HG03354 (cell line): ENCODE results near the gene SPINK8.
"Not testable (repeated sequence)": the region's sequence is repeated elsewhere in the genome, so short reads cannot be mapped to it uniquely, and the experiment has no call there.

Experiments
- ATAC-seq: cut with Tn5 transposase; IDR thresholded peaks from one replicate; pipeline ENCODE4 v1.9.1; 2021; ENCODE audit warnings: mild to moderate bottlenecking; ENCODE audit not compliant: unreplicated experiment, poor library complexity, severe bottlenecking

SPINK8 gene

GRCh38 chr3:48334605-48335004 lies 1.1 kb upstream of the SPINK8 start:
- no peak for ATAC-seq

GRCh38 chr3:48331706-48332435 lies 1.6 kb downstream of the SPINK8 start:
- ATAC-seq = not testable (repeated sequence)

- no peak for ATAC-seq
Measured at GRCh38 chr3:48320996-48321395, 12.5 kb downstream of the SPINK8 start.

GRCh38 chr3:48318713-48319468 lies 14.6 kb downstream of the SPINK8 start:
- no peak for ATAC-seq

- no peak for ATAC-seq
Measured at GRCh38 chr3:48314542-48314941, 18.9 kb downstream of the SPINK8 start.

- no peak for ATAC-seq
Measured at GRCh38 chr3:48306860-48307530, 26.5 kb downstream of the SPINK8 start.

- no peak for ATAC-seq
Measured at GRCh38 chr3:48306290-48306689, 27.2 kb downstream of the SPINK8 start.

- no peak for ATAC-seq
Measured at GRCh38 chr3:48305396-48305795, 28.1 kb downstream of the SPINK8 start.

GRCh38 chr3:48303021-48303420 lies 30.4 kb downstream of the SPINK8 start:
- ATAC-seq = no peak

- peak; percentile 17 for ATAC-seq
Measured at GRCh38 chr3:48301800-48302166, 31.7 kb downstream of the SPINK8 start.

- peak; percentile 77 for ATAC-seq
Measured at GRCh38 chr3:48301020-48301799, 32.3 kb downstream of the SPINK8 start, which contains the start of gene NME6. Gene NME6, minus strand, starts transcription at chr3:48301367.

- peak; percentile 44 for ATAC-seq
Measured at GRCh38 chr3:48299746-48300712, 33.4 kb downstream of the SPINK8 start.

GRCh38 chr3:48297111-48297810 lies 36.2 kb downstream of the SPINK8 start:
- no peak for ATAC-seq

- no peak for ATAC-seq
Measured at GRCh38 chr3:48296699-48297098, 36.8 kb downstream of the SPINK8 start.

GRCh38 chr3:48294611-48295263 lies 38.7 kb downstream of the SPINK8 start:
- ATAC-seq = no peak

- no peak for ATAC-seq
Measured at GRCh38 chr3:48289659-48290058, 43.8 kb downstream of the SPINK8 start.

- no peak for ATAC-seq
Measured at GRCh38 chr3:48287034-48287433, 46.4 kb downstream of the SPINK8 start.

GRCh38 chr3:48286308-48286707 lies 47.2 kb downstream of the SPINK8 start:
- ATAC-seq = no peak
